Smooth muscle cell (in vitro differentiated cells): ENCODE measurements around the gene EDC3. TPM values are rescaled to one million over a fixed set of nuclear protein-coding genes. Genes with fewer than 3 reads are reported as not detected.

Experiments
- DNase-seq: peaks from one replicate; lab custom pipeline; 2025; ENCODE audit not compliant: unreplicated experiment; lab: John Stamatoyannopoulos, UW
- H2AFZ ChIP-seq: fragments of 200-600 bp; sonication (generic); 2 replicates; pipeline ENCODE4 v1.6.0; 2016; ENCODE audit warnings: antibody characterized with exemption, low read depth, mild to moderate bottlenecking
- H3F3A ChIP-seq: fragments of 200-600 bp; sonication (generic); 2 replicates; pipeline ENCODE4 v1.6.0; 2017; ENCODE audit warnings: antibody characterized with exemption, low read depth
- H3K27ac ChIP-seq: fragments of 200-600 bp; sonication (generic); 2 replicates; pipeline ENCODE4 v1.5.1; 2016; ENCODE audit warnings: low read depth, mild to moderate bottlenecking
- H3K27me3 ChIP-seq: fragments of 200-600 bp; sonication (generic); 2 replicates; pipeline ENCODE4 v1.6.1; 2016; ENCODE audit warnings: low read depth, mild to moderate bottlenecking
- H3K36me3 ChIP-seq: fragments of 200-600 bp; sonication (generic); 2 replicates; pipeline ENCODE4 v1.5.1; 2016; ENCODE audit warnings: low read depth
- H3K4me1 ChIP-seq: fragments of 200-600 bp; sonication (generic); 2 replicates; pipeline ENCODE4 v1.5.1; 2016; ENCODE audit warnings: low read depth
- H3K4me2 ChIP-seq: fragments of 200-600 bp; sonication (generic); 2 replicates; pipeline ENCODE4 v1.6.0; 2016; ENCODE audit warnings: mild to moderate bottlenecking
- H3K4me3 ChIP-seq: fragments of 200-600 bp; sonication (generic); 2 replicates; pipeline ENCODE4 v1.5.1; 2016; ENCODE audit warnings: mild to moderate bottlenecking
- H3K79me2 ChIP-seq: fragments of 200-600 bp; sonication (generic); 2 replicates; pipeline ENCODE4 v1.6.0; 2016; ENCODE audit warnings: low read depth, mild to moderate bottlenecking
- H3K9ac ChIP-seq: fragments of 200-600 bp; sonication (generic); 2 replicates; pipeline ENCODE4 v1.6.0; 2016; ENCODE audit warnings: low read depth
- H3K9me3 ChIP-seq: fragments of 200-600 bp; sonication (generic); replicated peaks from 2 replicates; pipeline ENCODE4 v1.5.1; 2016; ENCODE audit warnings: low read depth
- H4K20me1 ChIP-seq: fragments of 200-600 bp; sonication (generic); 2 replicates; pipeline ENCODE4 v1.6.0; 2016; ENCODE audit warnings: low read depth
- WGBS: methylation state at CpG from one replicate; pipeline ENCODE4 v1.1.7; 2016; ENCODE audit warnings: low lambda C conversion rate; 5-methylcytosine and 5-hydroxymethylcytosine counted together
- polyA plus RNA-seq: library from polyadenylated mRNA; unstranded; fragments of >200 nt; fragmentation: Nextera tagmentation; extraction: Ambion mirVana; gene quantifications from 2 replicates; pipeline ENCODE4 v1.2.1, GENCODE V29; 2016
- total RNA-seq: library from RNA; depleted of rRNA; stranded (reverse); fragments of >200 nt; gene quantifications from 2 replicates; pipeline ENCODE4 v1.2.3, GENCODE V29; 2014
- TF ChIP-seq, protein P1 (sequence below): fragments of 200-600 bp; sonication (generic); IDR thresholded peaks from 2 replicates; pipeline ENCODE4 v1.5.1; 2017; ENCODE audit warnings: borderline replicate concordance, mild to moderate bottlenecking, antibody characterized with exemption; ENCODE audit not compliant: insufficient read depth, poor library complexity, severe bottlenecking

EDC3 gene
- total and polyA plus RNA-seq, 2 experiments from 2014 or later, result 18.4 to 26.7 TPM

DNA sequence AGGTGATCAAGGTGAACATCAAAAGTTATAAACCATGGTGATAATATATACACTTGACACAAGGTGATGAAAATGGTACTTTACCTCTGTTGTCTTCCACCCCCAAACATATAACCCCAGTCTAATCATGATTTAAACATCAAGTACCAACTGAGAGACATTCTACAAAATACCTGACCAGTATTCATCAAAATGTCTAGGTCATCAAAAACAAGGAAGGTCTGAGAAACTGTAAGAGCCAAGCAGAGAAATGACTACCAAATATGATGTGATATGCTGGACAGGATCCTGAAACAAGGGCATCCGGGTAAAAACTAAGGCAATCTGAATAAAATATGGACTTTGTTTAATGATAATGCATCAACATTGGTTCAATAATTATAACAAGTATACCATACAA, 27.8 kb downstream of the EDC3 start:
- TF ChIP-seq, protein P1, sequence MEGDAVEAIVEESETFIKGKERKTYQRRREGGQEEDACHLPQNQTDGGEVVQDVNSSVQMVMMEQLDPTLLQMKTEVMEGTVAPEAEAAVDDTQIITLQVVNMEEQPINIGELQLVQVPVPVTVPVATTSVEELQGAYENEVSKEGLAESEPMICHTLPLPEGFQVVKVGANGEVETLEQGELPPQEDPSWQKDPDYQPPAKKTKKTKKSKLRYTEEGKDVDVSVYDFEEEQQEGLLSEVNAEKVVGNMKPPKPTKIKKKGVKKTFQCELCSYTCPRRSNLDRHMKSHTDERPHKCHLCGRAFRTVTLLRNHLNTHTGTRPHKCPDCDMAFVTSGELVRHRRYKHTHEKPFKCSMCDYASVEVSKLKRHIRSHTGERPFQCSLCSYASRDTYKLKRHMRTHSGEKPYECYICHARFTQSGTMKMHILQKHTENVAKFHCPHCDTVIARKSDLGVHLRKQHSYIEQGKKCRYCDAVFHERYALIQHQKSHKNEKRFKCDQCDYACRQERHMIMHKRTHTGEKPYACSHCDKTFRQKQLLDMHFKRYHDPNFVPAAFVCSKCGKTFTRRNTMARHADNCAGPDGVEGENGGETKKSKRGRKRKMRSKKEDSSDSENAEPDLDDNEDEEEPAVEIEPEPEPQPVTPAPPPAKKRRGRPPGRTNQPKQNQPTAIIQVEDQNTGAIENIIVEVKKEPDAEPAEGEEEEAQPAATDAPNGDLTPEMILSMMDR, result no peak
- H3K4me1 ChIP-seq, result no peaks in the 10 kb centered on the region
- H3K4me3 ChIP-seq, result no peak overlapping the region
- no peaks in the 10 kb centered on the region for H3K9me3 ChIP-seq
- H3F3A ChIP-seq, result no peaks in the 10 kb centered on the region
- DNase-seq, result no peak
- no peak overlapping the region for H3K27ac ChIP-seq
- H2AFZ ChIP-seq, result no peak overlapping the region
- no peak overlapping the region for H3K4me2 ChIP-seq
- H3K36me3 ChIP-seq, result peaks cover 12% of the 10 kb centered on the region
- no peak overlapping the region for H3K9ac ChIP-seq
- peaks cover 30% of the 10 kb centered on the region for H3K79me2 ChIP-seq
- no peaks in the 10 kb centered on the region for H3K27me3 ChIP-seq
- WGBS, result 100% methylated on average over 1 of the region's 1 CpG
- peaks cover 81% of the 10 kb centered on the region for H4K20me1 ChIP-seq

DNA sequence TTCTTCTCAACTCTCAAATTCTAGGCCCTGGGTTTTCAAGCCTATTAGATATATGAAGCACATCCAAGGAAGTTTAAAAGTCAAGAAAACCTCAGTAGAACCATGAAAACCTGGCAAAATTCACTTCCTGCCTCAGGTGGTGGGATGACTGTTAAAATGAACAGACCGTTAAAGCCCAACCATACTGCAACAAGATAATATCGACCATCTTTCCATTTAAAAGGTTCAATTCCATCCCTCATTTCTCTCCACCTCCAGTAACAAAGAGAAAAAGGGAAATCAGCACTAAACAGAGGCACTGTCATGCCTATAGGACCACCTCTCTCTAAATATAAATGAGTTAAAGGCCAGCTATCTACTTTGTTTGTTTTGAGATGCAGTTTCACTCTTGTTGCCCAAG, 31.2 kb downstream of the EDC3 start:
- Histone ChIP-seq H3K79me2 (peaks cover 50% of the 10 kb centered on the region), H3K4me1 (no peaks in the 10 kb centered on the region), H3K36me3 (peaks cover 4% of the 10 kb centered on the region), H2AFZ (no peak overlapping the region), H3F3A (no peaks in the 10 kb centered on the region), H3K9ac (no peak overlapping the region), H3K4me3 (no peak overlapping the region), H4K20me1 (peaks cover 92% of the 10 kb centered on the region), H3K27ac (peak overlapping the region; percentile 21), H3K9me3 (no peaks in the 10 kb centered on the region), H3K27me3 (no peaks in the 10 kb centered on the region), H3K4me2 (no peak overlapping the region)
- TF ChIP-seq, protein P1, result no peak
- 96% methylated on average over 2 of the region's 2 CpGs for WGBS
- no peak for DNase-seq

DNA sequence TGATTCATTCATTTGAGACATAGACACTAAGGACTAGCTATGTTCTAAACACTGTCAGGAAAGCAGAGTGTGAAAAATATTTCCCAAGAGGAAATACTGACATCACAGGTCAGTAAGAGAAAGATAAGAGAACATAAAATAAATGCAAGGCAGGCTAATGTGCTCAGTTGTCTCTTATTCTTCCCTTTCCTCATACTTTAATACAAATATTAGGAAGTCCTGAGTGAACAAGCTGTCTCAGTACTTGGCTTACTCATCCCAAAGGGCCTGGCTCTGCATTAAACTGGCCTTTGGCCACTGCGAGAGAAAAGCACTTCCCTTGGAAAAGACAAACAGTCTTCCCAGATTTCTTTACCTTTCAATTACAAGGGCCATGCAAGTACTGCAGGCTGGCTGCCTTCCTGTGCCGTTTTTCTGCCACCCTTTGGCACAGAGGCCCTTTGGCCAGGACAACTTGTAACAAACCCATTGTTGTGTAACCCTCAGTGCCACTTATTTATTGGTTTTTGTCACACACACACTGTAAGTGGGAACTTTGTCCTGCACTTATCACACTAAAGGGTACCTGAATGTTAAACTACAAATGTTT, 31.7 kb downstream of the EDC3 start:
- peak overlapping the region; percentile 21 for H3K27ac ChIP-seq
- no peak for DNase-seq
- no peak overlapping the region for H3K4me2 ChIP-seq

More for the DNA sequence above, 31.7 kb downstream of the EDC3 start:
- no peaks in the 10 kb centered on the region for H3K4me1 ChIP-seq
- no peak overlapping the region for H2AFZ ChIP-seq
- no peaks in the 10 kb centered on the region for H3K27me3 ChIP-seq
- peaks cover 52% of the 10 kb centered on the region for H3K79me2 ChIP-seq
- no peaks in the 10 kb centered on the region for H3K9me3 ChIP-seq
- H3F3A ChIP-seq, result no peaks in the 10 kb centered on the region
- H4K20me1 ChIP-seq, result peaks cover 90% of the 10 kb centered on the region
- WGBS, result 89% methylated on average over 2 of the region's 2 CpGs
- no peak overlapping the region for H3K4me3 ChIP-seq
- no peak overlapping the region for H3K9ac ChIP-seq
- H3K36me3 ChIP-seq, result peaks cover 4% of the 10 kb centered on the region
- TF ChIP-seq, protein P1, result no peak
